B cell (primary cell): ENCODE data around the gene FUT3. TPM values are rescaled to one million over a fixed set of nuclear protein-coding genes. Genes with fewer than 3 reads are reported as not detected.
"Not testable (repeated sequence)": the region's sequence is repeated elsewhere in the genome, so short reads cannot be mapped to it uniquely, and the experiment has no call there.

Experiments
- ATAC-seq: fragments of 200-7000 bp; cut with Tn5 transposase; one replicate; pipeline ENCODE4 v1.10.0; 2021; ENCODE audit warnings: low read depth, mild to moderate bottlenecking, moderate number of reproducible peaks, moderate library complexity
- CTCF ChIA-PET: fragments of 350-600 bp; sonication (Branson Sonifier 250); formaldehyde crosslinking; loops from one replicate; lab custom pipeline; 2021; ENCODE audit warnings: antibody characterized with exemption, inconsistent platforms; lab: Charles Lee
- POLR2A ChIA-PET: fragments of 350-600 bp; sonication (Branson Sonifier 250); formaldehyde crosslinking; loops from one replicate; lab custom pipeline; 2021; ENCODE audit warnings: antibody characterized with exemption; lab: Charles Lee
- DNase-seq: peaks from one replicate; pipeline ENCODE4 v3.0.0; 2013
- H2AFZ ChIP-seq: 2 replicates; pipeline ENCODE4 v1.6.1; 2012; ENCODE audit warnings: mild to moderate bottlenecking, low read depth, low read length; ENCODE audit not compliant: insufficient read depth, poor library complexity, severe bottlenecking
- H3K27ac ChIP-seq, 2 donors: 1 replicate in 1 of 2; 2 replicates in 1 of 2; pipeline ENCODE4 v1.5.1; 2012 to 2013; ENCODE audit warnings: low read length in 2 of 2, mild to moderate bottlenecking in 2 of 2, moderate library complexity in 1 of 2
- H3K27me3 ChIP-seq, 4 experiments: fragments of 200-600 bp in 1 of 4; sonication (generic) in 1 of 4; replicated peaks in 1 of 4; 1 replicate in 2 of 4; 2 replicates in 2 of 4; pipeline versions ENCODE4 v1.6.1 to v1.7.0; 2013 to 2016; ENCODE audit warnings: low read length in 3 of 4, mild to moderate bottlenecking in 2 of 4, mixed read lengths in 1 of 4, moderate library complexity in 1 of 4; ENCODE audit not compliant: insufficient read depth in 4 of 4, control insufficient read depth in 3 of 4; ENCODE audit errors: control extremely low read depth in 1 of 4
- H3K36me3 ChIP-seq, 2 experiments: replicated peaks in 1 of 2; 1 replicate in 1 of 2; 2 replicates in 1 of 2; pipeline versions ENCODE4 v1.6.1 to v1.7.1; 2013; ENCODE audit warnings: low read length in 1 of 2; ENCODE audit not compliant: insufficient read depth in 2 of 2, control insufficient read depth in 1 of 2; ENCODE audit errors: control extremely low read depth in 1 of 2, extremely low read depth in 1 of 2
- H3K4me1 ChIP-seq, 2 donors: fragments of 200-600 bp in 1 of 2; sonication (generic) in 1 of 2; 1 replicate in 1 of 2; 2 replicates in 1 of 2; pipeline versions ENCODE4 v1.5.1 to v1.6.1; 2013 to 2017; ENCODE audit warnings: low read length in 2 of 2; ENCODE audit not compliant: control insufficient read depth in 2 of 2, insufficient read depth in 2 of 2
- H3K4me2 ChIP-seq: replicated peaks from 2 replicates; pipeline ENCODE3; 2012; ENCODE audit warnings: mild to moderate bottlenecking, low read depth, low read length; ENCODE audit not compliant: poor library complexity, severe bottlenecking
- H3K4me3 ChIP-seq, 5 experiments: fragments of 200-600 bp in 1 of 5; sonication (generic) in 1 of 5; 1 replicate in 3 of 5; 2 replicates in 2 of 5; pipeline versions ENCODE4 v1.5.1 to v1.7.0; 2011 to 2016; ENCODE audit warnings: low read length in 4 of 5, mild to moderate bottlenecking in 4 of 5, low read depth in 2 of 5, control low read depth in 1 of 5, moderate library complexity in 1 of 5; ENCODE audit not compliant: insufficient read depth in 1 of 5; ENCODE audit errors: control extremely low read depth in 1 of 5, extremely low read depth in 1 of 5
- H3K79me2 ChIP-seq: fragments of 200-600 bp; sonication (generic); one replicate; pipeline ENCODE4 v1.6.0; 2016; ENCODE audit warnings: low read length; ENCODE audit not compliant: control insufficient read depth, insufficient read depth
- H3K9ac ChIP-seq: fragments of 200-600 bp; sonication (generic); 2 replicates; pipeline ENCODE4 v1.6.1; 2017; ENCODE audit warnings: mild to moderate bottlenecking, low read length, moderate library complexity
- H3K9me3 ChIP-seq, 3 donors: one replicate each; pipeline versions ENCODE4 v1.6.1 to v1.7.1; 2013; ENCODE audit warnings: low read length in 2 of 3; ENCODE audit not compliant: control insufficient read depth in 2 of 3, insufficient read depth in 1 of 3; ENCODE audit errors: control extremely low read depth in 1 of 3
- H4K20me1 ChIP-seq: 2 replicates; pipeline ENCODE4 v1.6.0; 2012; ENCODE audit warnings: mild to moderate bottlenecking, low read length; ENCODE audit not compliant: insufficient read depth, control insufficient read depth, poor library complexity, severe bottlenecking
- H3K27ac Mint-ChIP-seq: one replicate; pipeline ENCODE4 v1.8.0; 2021; ENCODE audit warnings: mixed read lengths
- H3K27me3 Mint-ChIP-seq: one replicate; pipeline ENCODE4 v1.8.0; 2021; ENCODE audit warnings: mixed read lengths
- H3K4me1 Mint-ChIP-seq: one replicate; pipeline ENCODE4 v1.8.0; 2021; ENCODE audit warnings: mixed read lengths
- H3K4me3 Mint-ChIP-seq: one replicate; pipeline ENCODE4 v1.8.0; 2021; ENCODE audit warnings: mixed read lengths
- H3K9me3 Mint-ChIP-seq: one replicate; pipeline ENCODE4 v1.8.0; 2022; ENCODE audit warnings: mixed read lengths; ENCODE audit not compliant: insufficient read depth
- WGBS: methylation state at CpG from one replicate; pipeline ENCODE4 v1.1.5; 2013; ENCODE audit warnings: missing lambda C conversion rate; ENCODE audit not compliant: insufficient coverage; 5-methylcytosine and 5-hydroxymethylcytosine counted together
- intact Hi-C: fragments of 100-400 bp; cut with micrococcal nuclease; formaldehyde crosslinking; loops from one replicate; pipeline ENCODE4 v1.10.0; 2022
- polyA plus RNA-seq: library from polyadenylated mRNA; depleted of rRNA; stranded (reverse); fragments of >200 nt; gene quantifications from 2 replicates; pipeline ENCODE4 v1.2.3, GENCODE V29; 2012
- total RNA-seq, 2 donors: library from RNA; stranded (reverse); fragments of 120-200 nt in 1 of 2; gene quantifications; 1 replicate in 1 of 2; 2 replicates in 1 of 2; pipeline versions ENCODE4 v1.2.3 to v1.2.4, GENCODE V29; 2013 to 2022

Gene FUT3
- total and polyA plus RNA-seq, 2 donors (not counting 1 experiment from before 2014, with no cell fraction given): not detected

DNA sequence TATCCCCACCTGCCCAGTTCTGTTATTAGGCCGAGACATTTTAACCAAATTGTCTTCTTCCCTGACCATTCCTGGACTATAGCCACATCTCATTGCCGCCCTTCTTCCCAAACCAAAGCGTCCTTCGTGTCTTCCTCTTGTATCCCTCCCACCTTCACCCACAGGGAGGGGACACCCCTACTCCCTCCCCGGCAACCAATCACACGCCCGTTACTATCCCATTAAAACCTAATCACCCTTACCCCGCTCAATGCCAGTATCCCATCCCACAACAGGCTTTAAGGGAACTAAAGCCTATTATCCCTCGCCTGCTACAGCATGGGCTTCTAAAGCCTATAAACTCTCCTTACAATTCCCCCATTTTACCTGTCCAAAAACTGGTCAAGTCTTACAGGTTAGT, 3.9 kb upstream of the FUT3 start:
- H3K27me3 Mint-ChIP-seq, H3K27ac Mint-ChIP-seq, H4K20me1 ChIP-seq, H3K79me2 ChIP-seq, H3K4me3 ChIP-seq, H3K27me3 ChIP-seq, H3K9me3 Mint-ChIP-seq, H3K27ac ChIP-seq, ATAC-seq, intact Hi-C loops, H3K36me3 ChIP-seq, CTCF ChIA-PET, H3K9ac ChIP-seq, H3K4me1 ChIP-seq, H3K4me1 Mint-ChIP-seq, POLR2A ChIA-PET, H3K4me3 Mint-ChIP-seq, H2AFZ ChIP-seq, DNase-seq, H3K4me2 ChIP-seq: not testable (repeated sequence)
- peaks cover 0 to 11% (median 0%) of the 10 kb centered on the region in 3 donors for H3K9me3 ChIP-seq
- 84% methylated on average over 9 of the region's 9 CpGs for WGBS

DNA sequence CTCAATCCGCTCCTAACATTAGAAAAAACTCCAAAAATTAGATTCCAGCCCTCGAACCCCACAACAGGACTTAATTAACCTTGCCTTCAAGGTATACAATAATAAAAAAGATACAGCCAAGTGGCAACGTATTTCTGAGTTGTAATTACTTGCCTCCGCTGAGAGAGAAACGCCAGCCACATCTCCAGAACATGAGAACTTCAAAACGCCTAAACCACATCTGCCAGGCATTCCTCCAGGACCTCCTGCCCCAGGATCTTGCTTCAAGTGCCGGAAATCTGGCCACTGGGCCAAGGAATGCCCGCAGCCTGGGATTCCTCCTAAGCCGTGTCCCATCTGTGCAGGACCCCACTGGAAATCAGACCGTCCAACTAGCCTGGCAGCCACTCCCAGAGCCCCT, 2.9 kb upstream of the FUT3 start:
- DNase-seq, H3K79me2 ChIP-seq, H3K27ac ChIP-seq, intact Hi-C loops, H3K27me3 Mint-ChIP-seq, H3K4me3 ChIP-seq, H4K20me1 ChIP-seq, H3K27me3 ChIP-seq, ATAC-seq, H3K27ac Mint-ChIP-seq, H3K4me1 Mint-ChIP-seq, H2AFZ ChIP-seq, CTCF ChIA-PET, H3K4me2 ChIP-seq, H3K9me3 Mint-ChIP-seq, H3K36me3 ChIP-seq, H3K4me3 Mint-ChIP-seq, H3K4me1 ChIP-seq, H3K9ac ChIP-seq: not testable (repeated sequence)
- POLR2A ChIA-PET: interaction anchor here (0.6 kb wide), 1 partner anchor 161 kb away, joined by 3 read pairs; no protein-coding TSS in a partner anchor
- H3K9me3 ChIP-seq: peaks cover 0 to 11% (median 0%) of the 10 kb centered on the region in 3 donors
- WGBS: 93% methylated on average over 9 of the region's 10 CpGs
